Prostate gland (tissue), 2 donors: ENCODE measurements around the gene NNT.

Source experiments
- CTCF ChIP-seq, 4 experiments: fragments of 200-600 bp in 2 of 4; fragments of 450-650 bp in 2 of 4; sonication (generic) in 2 of 4; IDR thresholded peaks; 1 replicate in 3 of 4; 2 replicates in 1 of 4; pipeline ENCODE4 v1.5.1; 2016 to 2019; ENCODE audit warnings: antibody characterized with exemption in 4 of 4, mild to moderate bottlenecking in 2 of 4, moderate library complexity in 2 of 4
- POLR2A ChIP-seq: fragments of 450-650 bp; IDR thresholded peaks from one replicate; pipeline ENCODE4 v1.6.1; 2016; ENCODE audit warnings: antibody characterized with exemption, mild to moderate bottlenecking
- POLR2AphosphoS5 ChIP-seq: sonication (generic); formaldehyde crosslinking; IDR thresholded peaks from one replicate; pipeline ENCODE4 v1.6.1; 2017; ENCODE audit warnings: antibody characterized with exemption

- TF ChIP-seq CTCF (IDR thresholded peaks at IDR 0.05) (no peak), POLR2AphosphoS5 (no peak), POLR2A (no peak)
Measured at GRCh38 chr5:43694027-43694426, 91.0 kb downstream of the NNT start.
